ENCODE measurements around the gene NDUFA11. TPM values are rescaled to one million over a fixed set of nuclear protein-coding genes. Genes with fewer than 3 reads are reported as not detected.

The NDUFA11 gene
- polyA plus RNA-seq, 1 of the 3 experiments (the other 2 are of a cell fraction), result 534 TPM

- Histone ChIP-seq H3K9ac (no peak overlapping the region), H3K27ac (ENCODE audit: low read depth in 2 of 2, low read length in 1 of 2) (no peak overlapping the region), H3K79me2 (ENCODE audit: insufficient read depth) (peaks cover 27% of the 10 kb centered on the region), H3F3A (replicated peaks; ENCODE audit: insufficient read depth) (no peaks in the 10 kb centered on the region), H2AFZ (ENCODE audit: low read depth) (no peak overlapping the region), H3K4me3 (ENCODE audit: low read depth in 2 of 2, low read length in 1 of 2) (no peak overlapping the region), H3K4me1 (ENCODE audit: control insufficient read depth in 1 of 2, insufficient read depth in 2 of 2, low read depth in 1 of 2, low read length in 1 of 2) (peaks cover 0 to 4% of the 10 kb centered on the region in 2 experiments; a peak in 2 of 4 replicates), H3K36me3 (replicated peaks in 1 of 2; ENCODE audit: control insufficient read depth in 1 of 2, insufficient read depth in 2 of 2, low read length in 1 of 2) (peaks cover 2 to 4% of the 10 kb centered on the region in 2 experiments), H3K27me3 (ENCODE audit: insufficient read depth) (no peaks in the 10 kb centered on the region), H3K9me2 (no peaks in the 10 kb centered on the region), H3K4me2 (no peak overlapping the region), H4K20me1 (ENCODE audit: insufficient read depth) (0 out of 2 replicates have a peak, but pooled peaks cover 3% of the 10 kb centered on the region), H3K9me3 (no peaks in the 10 kb centered on the region)
- 84% methylated on average over 5 of the region's 5 CpGs for WGBS (ENCODE audit: low lambda C conversion rate)
- ChIA-PET CTCF (interaction anchor here (0.6 to 2.0 kb wide), 3 partner anchors 17 to 103 kb away, joined by 3 to 9 read pairs (median 3); no protein-coding TSS in a partner anchor), POLR2A (no interaction called here)
- DNase-seq, result no peak
- TF ChIP-seq TEAD4 (IDR thresholded peaks at IDR 0.05; ENCODE audit: borderline replicate concordance, insufficient read depth) (no peak), JUND (IDR thresholded peaks at IDR 0.05) (no peak), EP300 (IDR thresholded peaks at IDR 0.05; ENCODE audit: borderline replicate concordance in 1 of 2, low read depth in 1 of 2, low read length in 1 of 2) (no peak), USF1 (IDR thresholded peaks at IDR 0.05; ENCODE audit: borderline replicate concordance, low read depth) (no peak), EZH2phosphoT487 (IDR thresholded peaks at IDR 0.05; ENCODE audit: borderline replicate concordance, low read depth) (no peak), REST (IDR thresholded peaks at IDR 0.05; ENCODE audit: low read depth, low read length) (no peak), MEF2A (IDR thresholded peaks at IDR 0.05; ENCODE audit: borderline replicate concordance, low read depth) (no peak), TAF1 (IDR thresholded peaks at IDR 0.05; ENCODE audit: borderline replicate concordance, low read depth, low read length) (no peak), NRF1 (IDR thresholded peaks at IDR 0.05; ENCODE audit: low read depth, low read length) (no peak), GABPA (IDR thresholded peaks at IDR 0.05; ENCODE audit: low read depth) (no peak), FOXJ3 (CRISPR knock-in tag; IDR thresholded peaks at IDR 0.05) (no peak), POLR2AphosphoS5 (IDR thresholded peaks at IDR 0.05; ENCODE audit: low read depth, low read length) (no peak), CTCF (IDR thresholded peaks at IDR 0.05) (no peak), FOSL2 (IDR thresholded peaks at IDR 0.05; ENCODE audit: borderline replicate concordance, low read depth) (no peak), ELF1 (IDR thresholded peaks at IDR 0.05) (no peak), SIN3A (IDR thresholded peaks at IDR 0.05; ENCODE audit: borderline replicate concordance, low read depth, low read length) (no peak)
These were observed 3.7 kb upstream of the NDUFA11 start for GRCh38 chr19:5907241-5907640.
